Astrocyte of the spinal cord (primary cell): ENCODE measurements around the gene DKK1.

Experiments
- DNase-seq: peaks from one replicate; pipeline ENCODE4 v3.0.0; 2011; ENCODE audit warnings: low read depth, low spot score
- H3K4me3 ChIP-seq: 2 replicates; pipeline ENCODE4 v1.5.1; 2011; ENCODE audit warnings: low read depth, mild to moderate bottlenecking, low read length, moderate library complexity
- in situ Hi-C: cut with HindIII; loops from 2 replicates; pipeline ENCODE4 v1.10.0; 2017; ENCODE audit warnings: low sequenced_read_pairs
- TF ChIP-seq, protein P1 (sequence below): IDR thresholded peaks from 2 replicates; pipeline ENCODE4 v1.5.1; 2012; ENCODE audit warnings: low read depth, mild to moderate bottlenecking, low read length, inconsistent platforms

DKK1 gene

GRCh38 chr10:52316500-52316899, 2.4 kb downstream of the DKK1 start:
- in situ Hi-C loops = no loop called here
- TF ChIP-seq, protein P1, sequence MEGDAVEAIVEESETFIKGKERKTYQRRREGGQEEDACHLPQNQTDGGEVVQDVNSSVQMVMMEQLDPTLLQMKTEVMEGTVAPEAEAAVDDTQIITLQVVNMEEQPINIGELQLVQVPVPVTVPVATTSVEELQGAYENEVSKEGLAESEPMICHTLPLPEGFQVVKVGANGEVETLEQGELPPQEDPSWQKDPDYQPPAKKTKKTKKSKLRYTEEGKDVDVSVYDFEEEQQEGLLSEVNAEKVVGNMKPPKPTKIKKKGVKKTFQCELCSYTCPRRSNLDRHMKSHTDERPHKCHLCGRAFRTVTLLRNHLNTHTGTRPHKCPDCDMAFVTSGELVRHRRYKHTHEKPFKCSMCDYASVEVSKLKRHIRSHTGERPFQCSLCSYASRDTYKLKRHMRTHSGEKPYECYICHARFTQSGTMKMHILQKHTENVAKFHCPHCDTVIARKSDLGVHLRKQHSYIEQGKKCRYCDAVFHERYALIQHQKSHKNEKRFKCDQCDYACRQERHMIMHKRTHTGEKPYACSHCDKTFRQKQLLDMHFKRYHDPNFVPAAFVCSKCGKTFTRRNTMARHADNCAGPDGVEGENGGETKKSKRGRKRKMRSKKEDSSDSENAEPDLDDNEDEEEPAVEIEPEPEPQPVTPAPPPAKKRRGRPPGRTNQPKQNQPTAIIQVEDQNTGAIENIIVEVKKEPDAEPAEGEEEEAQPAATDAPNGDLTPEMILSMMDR = no peak
- H3K4me3 ChIP-seq = peak overlapping the region; percentile 79
- no peak for DNase-seq

- in situ Hi-C loops = no loop called here
- TF ChIP-seq, protein P1 = no peak
- DNase-seq = peak; percentile 73
- H3K4me3 ChIP-seq = no peak overlapping the region
Observed at GRCh38 chr10:52318136-52318701, 4.1 kb downstream of the DKK1 start.

- peak; percentile 93 for DNase-seq
- TF ChIP-seq, protein P1 = no peak
- in situ Hi-C loops = no loop called here
- no peak overlapping the region for H3K4me3 ChIP-seq
Observed at GRCh38 chr10:52318822-52319464, 4.9 kb downstream of the DKK1 start.

GRCh38 chr10:52319926-52320325, 5.8 kb downstream of the DKK1 start:
- TF ChIP-seq, protein P1 = no peak
- in situ Hi-C loops = no loop called here
- DNase-seq = peak; percentile 54
- no peak overlapping the region for H3K4me3 ChIP-seq

GRCh38 chr10:52322323-52322722, 8.2 kb downstream of the DKK1 start:
- in situ Hi-C loops = no loop called here
- no peak overlapping the region for H3K4me3 ChIP-seq

DNA sequence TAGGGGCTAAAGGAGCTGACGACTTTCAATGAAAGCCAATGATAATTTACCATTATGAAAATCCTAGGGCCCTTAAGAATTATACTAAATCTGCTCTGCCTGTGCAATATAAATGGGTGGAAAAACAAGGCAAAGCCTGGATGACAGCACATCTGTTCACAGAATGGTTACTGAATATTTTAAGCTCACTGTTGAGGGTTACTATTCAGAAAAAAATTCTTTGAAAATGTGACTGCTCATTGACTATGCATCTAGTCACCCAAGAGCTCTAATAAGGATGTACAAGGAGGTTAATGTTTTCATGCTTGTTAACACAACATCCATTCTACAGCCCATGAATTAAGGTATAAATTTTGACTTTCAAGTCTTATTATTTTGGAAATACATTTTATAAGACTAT, 8.9 kb downstream of the DKK1 start:
- DNase-seq = no peak
- no peak overlapping the region for H3K4me3 ChIP-seq
- in situ Hi-C loops = no loop called here
- TF ChIP-seq, protein P1 = no peak

More at GRCh38 chr10:52322323-52322722, 8.2 kb downstream of the DKK1 start:
- no peak for DNase-seq
- TF ChIP-seq, protein P1 = no peak
